ENCODE data around the gene ADGRE2.
"Not testable (repeated sequence)": the region's sequence is repeated elsewhere in the genome, so short reads cannot be mapped to it uniquely, and the experiment has no call there.

GRCh38 chr19:14781713-14782536 is 3.6 kb upstream of the ADGRE2 start:
- not testable (repeated sequence) for TF ChIP-seq CTCF (optimal IDR thresholded peaks at IDR 0.05 in 1 of 3, IDR thresholded peaks at IDR 0.05 in 1 of 3, conservative IDR thresholded peaks at IDR 0.05 in 1 of 3; ENCODE audit: extremely low read depth in 1 of 3, insufficient read depth in 2 of 3, low read length in 3 of 3); EZH2 (IDR thresholded peaks at IDR 0.05; ENCODE audit: low read length)
